EL (cell line): Measurements from ENCODE around the gene KATNBL1.
"Not testable (repeated sequence)": the region's sequence is repeated elsewhere in the genome, so short reads cannot be mapped to it uniquely, and the experiment has no call there.

Source experiments
- DNase-seq: peaks from one replicate; pipeline ENCODE4 v3.0.0-alpha.2; 2016

The KATNBL1 gene

DNA sequence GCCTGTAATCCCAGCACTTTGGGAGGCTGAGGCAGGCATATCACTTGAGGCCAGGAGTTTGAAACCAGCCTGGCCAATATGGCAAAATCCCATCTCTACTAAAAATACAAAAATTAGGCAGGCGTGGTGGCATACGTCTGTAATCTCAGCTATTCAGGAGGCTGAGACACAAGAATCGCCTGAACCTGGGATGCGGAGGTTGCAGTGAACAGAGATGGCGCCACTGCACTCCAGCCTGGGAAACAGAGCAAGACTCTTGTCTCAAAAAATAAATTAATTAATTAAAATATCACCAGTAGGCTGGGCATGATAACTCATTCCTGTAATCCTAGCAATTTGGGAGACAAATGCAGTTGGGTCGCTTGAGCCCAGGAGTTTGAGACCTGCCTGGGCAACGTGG lies 16.6 kb downstream of the KATNBL1 start:
- not testable (repeated sequence) for DNase-seq

DNA sequence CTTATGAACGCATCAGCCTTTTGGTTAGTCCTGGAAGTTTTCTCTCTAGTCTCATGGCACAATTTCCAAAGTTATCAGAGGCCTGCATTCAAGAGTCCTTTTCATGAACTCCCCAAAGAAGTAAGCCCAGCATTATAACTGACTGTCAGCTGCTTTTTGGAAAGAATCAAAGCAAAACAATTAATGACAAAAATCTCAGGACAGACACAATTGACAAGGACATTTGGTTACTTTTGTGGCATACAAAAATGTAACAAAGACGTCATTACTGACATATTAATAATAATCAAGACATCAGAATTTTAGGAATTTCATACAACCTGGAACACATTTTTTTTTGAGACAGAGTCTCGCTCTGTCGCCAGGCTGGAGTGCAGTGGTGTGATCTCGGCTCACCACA lies 21.2 kb downstream of the KATNBL1 start:
- no peak for DNase-seq

DNA sequence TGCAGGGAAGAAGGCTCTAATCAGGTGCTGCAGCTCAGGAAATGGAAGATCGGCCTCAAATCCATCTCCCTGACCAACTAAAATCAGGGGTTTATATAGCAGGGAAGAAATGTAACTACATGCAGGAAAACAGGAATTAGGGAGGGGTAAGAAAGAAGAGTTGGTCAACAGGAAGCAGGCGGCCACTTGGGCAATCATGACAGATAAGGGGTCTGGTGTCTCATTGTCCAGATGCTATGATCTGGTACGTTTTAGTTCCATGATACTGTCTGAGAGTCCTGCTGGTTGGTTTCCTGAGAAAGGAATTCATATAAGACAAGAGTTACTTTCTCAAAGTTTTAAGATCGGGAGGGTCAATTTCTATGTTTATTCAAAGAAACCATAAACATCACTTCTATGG lies 24.2 kb downstream of the KATNBL1 start:
- no peak for DNase-seq

DNA sequence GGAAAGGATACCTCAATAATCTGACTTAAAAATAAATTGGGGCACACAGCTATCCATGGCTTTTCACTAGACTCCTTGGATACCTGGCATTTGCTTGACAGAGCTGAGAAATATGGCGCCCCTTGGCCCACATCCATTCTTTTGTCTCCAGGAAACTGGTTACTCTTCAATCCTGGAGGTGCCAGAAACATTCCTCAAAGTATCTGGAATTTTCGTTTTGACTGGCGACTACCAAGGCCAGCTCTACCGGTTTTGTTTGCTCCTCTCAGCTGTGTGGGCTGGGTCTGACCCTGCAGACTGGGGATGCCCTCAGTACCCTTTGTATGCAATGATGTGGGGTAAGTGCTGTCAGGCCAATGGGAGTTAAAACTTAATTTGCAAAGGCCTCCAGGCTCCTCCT lies 27.0 kb downstream of the KATNBL1 start:
- DNase-seq = no peak

DNA sequence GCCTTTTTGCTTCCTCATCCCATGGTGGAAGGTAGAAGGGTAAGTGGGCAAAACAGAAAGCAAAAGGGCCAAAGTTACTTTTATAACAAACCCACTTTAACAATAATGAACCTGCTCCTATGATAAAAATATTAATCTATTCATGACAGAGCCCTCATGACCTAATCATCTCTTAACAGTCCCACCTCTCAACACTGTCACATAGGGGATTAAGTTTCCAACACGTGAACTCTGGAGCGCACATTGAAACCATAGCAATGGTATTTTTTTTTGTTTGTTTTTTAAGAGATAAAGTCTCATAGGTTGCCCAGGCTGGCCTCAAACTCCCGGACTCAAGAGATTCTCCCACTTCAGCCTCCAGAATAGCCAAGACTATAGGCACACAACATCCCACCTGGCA lies 30.7 kb downstream of the KATNBL1 start:
- DNase-seq = no peak

DNA sequence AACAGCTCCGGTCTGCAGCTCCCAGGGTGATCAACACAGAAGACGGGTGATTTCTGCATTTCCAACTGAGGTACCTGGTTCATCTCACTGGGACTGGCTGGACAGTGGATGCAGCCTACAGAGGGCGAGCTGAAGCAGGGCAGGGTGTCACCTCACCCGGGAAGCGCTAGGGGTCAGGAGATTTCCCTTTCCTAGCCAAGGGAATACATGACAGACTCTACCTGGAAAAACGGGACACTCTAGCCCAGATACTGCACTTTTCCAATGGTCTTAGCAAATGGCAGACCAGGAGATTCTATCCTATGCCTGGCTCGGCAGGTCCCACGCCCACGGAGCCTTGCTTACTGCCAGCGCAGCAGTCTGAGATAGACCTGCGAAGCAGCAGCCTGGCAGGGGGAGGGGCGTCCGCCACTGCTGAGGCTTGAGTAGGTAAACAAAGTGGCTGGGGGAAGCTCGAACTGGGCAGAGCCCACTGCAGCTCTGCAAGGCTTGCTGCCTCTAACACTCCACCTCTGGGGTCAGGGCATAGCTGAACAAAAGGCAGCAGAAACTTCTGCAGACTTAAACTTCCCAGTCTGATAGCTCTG lies 43.8 kb downstream of the KATNBL1 start:
- DNase-seq = not testable (repeated sequence)

DNA sequence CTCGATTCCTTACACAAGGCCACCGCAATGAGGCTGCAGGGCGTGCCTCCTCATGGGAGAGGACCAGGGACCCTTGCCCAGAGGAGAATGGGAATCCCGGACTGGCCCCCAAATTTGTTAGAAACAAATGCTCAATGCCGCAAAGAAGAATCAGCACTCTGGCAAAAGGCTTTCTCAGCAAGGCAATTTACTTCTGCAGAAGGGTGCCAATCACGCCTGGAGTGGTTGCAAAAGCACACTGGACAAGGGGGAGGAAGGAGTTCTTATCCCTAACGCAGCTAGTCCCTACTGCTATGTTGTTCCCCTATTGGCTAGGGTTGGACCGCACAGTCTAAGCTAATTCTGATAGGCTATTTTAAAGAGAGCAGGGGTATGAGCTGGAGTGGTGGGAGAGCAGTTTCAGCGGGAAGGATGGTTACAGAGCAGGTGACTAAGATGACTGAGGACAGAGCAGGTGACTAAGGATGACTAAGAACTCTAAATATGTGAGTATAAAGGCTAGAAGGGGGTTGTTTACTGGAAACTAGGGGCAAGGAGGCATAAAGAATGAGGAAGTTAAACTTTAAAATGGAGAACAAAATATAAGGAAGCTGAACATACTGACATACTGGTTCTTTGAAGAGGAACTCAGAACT lies 48.5 kb downstream of the KATNBL1 start:
- no peak for DNase-seq

DNA sequence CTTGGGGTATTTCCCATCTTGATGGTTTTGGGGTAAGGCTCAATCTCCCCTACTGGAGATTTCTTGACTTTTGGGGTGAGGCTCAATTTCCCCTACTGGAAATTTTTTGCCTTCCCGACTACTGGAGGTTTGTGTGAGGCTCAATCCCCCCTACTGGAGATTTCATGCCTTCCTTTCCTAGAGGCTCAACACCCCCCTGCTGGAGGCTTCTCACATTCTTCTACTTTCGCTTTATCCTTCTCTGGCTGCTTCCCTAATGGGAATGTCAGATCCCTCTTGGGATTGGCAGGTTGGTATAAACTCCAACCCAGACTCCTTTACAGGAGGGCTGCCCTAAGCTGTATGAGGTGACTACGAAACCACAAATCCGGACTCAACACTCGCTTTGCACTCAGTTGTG lies 49.2 kb downstream of the KATNBL1 start:
- DNase-seq = no peak

DNA sequence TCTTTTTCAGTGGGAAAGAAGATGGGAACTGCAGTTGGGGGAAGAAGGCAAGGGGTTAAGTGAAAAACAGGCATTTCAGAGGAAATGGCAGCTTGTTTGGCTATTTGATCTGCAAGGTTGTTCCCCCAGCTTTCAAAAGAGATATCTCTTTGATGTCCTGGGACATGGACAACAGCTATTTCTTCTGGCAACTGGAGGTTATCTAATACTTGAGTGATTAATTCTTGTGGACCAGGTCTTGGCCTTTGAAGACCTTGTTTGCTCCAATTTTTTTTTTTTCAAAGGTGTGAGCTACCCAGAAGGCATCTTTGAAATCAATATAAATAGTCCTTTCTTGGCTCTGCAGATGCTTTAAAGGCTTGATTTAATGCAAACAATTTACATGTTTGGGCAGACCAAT lies 51.5 kb downstream of the KATNBL1 start:
- DNase-seq = no peak

DNA sequence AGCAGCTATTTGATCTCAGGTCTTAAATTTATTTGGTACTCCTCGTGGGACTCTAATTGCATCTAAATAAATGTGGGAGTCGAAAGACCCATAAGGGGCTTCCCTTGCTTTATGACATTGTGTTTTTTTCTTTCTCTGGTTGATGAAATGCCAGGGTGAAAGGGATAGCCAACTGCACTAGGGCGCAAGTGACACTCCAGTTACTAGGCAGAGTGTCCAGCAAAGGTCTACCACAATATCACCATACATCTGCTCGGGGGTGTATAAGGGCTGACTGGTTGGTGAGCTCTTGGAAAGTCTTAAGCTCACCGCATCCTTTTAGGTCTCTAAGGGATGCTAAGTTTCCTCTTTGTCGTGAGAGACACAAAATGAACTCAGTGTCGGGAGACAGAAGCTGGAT lies 54.0 kb downstream of the KATNBL1 start:
- DNase-seq = no peak

DNA sequence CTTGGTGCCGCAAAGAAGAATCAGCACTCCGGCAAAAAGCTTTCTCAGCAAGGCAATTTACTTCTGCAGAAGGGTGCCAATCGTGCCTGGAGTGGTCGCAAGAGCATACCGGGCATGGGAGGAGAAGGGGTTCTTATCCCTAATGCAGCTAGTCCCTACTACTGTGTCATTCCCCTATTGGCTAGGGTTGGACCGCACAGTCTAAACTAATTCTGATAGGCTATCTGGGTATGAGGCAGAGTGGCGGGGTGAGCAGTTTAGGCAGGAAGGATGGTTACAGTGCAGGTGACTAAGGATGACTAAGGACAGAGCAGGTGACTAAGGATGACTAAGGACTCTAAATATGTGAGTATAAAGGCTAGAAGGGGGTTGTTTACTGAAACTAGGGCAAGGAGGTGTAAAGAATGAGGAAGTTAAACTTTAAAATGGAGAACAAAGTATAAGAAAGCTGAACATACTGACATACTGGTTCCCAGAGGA lies 55.1 kb downstream of the KATNBL1 start:
- DNase-seq = peak; percentile 25

DNA sequence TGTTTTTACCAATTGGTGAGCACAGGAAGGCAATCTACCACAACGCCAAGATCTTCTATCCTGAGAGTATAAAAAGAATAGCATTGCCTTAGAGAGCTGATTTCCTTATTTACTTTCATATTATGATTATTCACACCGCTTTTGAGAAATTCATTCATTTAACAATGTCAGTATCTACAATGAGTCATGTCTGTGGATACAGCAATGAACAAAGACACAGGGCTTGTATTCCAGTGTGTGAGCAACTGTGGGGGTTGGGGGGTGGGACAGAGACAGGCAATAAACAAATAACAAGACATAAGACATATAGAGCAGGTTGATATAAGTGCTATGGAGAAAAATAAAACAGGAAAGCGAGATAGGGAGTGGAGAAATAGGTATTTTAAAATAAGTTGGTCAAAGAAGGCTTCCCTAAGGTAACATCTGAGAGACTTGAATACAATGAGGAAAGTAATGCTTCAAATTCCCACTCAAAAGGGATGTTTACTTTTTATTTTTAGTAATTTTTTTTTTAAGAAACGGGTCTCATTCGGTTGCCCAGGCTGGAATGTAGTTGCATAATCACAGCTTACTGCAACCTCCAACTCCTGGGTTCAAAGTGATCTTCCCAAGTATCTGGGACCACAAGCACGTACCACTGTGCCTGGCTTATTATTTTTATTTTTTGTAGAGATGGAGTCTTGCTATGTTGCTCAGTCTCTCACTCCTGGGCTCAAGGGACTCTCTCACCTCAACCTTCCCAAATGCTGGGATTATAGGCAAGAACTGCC lies 62.3 kb downstream of the KATNBL1 start:
- DNase-seq = peak; percentile 3

DNA sequence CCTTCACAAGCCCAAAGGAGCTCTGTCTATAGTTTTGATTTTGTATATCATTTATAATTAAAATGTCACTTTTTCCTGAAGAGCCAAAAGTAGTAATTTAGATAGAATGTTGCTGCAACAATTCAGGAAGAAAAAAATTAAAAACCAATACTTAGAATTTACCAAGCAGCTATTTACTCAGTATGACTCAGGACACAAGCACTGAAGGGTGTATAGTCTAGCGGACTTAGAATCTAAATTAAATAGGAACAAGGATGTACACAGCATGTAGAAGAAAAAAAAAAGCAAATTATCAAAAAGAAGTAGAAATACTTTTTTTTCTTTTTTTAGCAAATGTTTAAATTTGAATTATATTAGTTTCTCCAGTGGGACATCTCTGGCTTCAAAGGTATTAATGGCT lies 76.4 kb downstream of the KATNBL1 start:
- DNase-seq = no peak

DNA sequence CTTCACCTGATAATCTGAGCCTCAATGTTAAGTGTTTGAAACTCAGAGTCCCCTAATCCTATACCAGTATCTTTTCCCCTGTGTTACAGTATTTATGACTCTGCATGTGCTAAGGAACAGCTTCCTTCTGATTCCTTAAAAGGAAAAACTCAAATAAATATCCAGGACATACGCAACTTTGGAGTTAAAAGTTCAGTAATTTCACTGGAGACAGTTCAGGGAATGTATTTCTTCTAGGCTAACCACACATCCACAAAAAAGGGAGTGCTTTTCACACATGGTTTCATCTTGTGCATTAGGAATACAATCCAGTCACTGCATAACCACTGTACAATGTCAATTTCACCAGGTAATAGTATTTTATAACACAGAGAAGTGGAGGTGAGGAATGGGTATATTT lies 77.0 kb downstream of the KATNBL1 start:
- no peak for DNase-seq

DNA sequence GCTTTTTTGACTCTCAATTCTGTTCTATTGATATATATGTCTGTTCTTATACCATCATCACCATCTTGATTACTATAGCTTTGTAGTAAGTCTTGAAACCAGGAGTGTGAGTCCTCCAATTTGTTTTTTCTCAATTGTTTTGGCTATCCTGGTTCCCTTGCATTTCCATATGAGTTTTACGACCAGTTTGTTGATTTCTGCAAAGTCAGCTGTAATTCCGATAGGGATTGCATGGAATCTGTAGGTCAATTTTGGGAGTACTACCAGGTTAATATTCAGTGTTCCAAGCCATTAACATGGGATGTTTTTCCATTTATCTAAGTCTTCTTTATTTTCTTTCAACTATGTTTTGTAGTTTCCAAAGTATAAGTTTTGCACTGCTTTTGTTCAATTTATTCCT lies 81.0 kb downstream of the KATNBL1 start:
- no peak for DNase-seq

DNA sequence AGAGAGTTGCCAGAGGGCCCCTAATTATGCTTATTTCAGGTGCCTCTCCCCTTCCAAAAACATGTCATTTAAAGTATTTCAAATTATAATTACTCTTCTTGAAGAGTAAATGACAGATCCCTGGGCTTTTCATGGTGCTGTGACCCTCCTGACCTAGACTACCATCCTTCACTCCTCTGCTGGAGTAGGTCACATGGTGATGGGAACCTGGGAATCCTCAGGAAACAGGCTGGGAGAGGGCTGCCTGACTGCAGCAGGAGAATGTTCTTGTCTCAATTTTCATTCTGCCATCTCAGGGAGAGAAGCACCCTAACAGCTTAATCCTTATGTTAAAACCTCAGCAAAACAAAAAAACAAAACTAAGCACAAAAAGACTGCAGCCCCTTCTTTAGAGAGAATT lies 83.4 kb downstream of the KATNBL1 start:
- no peak for DNase-seq

DNA sequence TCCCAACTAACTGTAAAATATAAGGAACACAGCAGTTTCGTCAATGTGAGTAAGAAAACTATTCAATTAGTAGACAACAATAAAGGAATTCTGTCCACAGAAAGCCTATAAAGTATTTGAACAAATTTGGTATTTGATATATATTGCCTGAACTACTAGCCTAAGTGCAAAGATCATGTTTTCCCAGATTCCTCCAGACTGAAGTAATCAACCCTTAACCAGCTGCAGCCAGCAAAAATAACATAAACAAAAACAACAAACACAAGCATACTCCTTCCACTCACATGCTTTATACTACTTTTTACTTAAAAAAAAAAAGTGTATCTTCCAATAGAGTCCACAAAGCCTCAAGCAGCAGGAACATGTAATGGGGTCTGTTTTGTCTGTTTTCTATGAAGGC lies 84.0 kb downstream of the KATNBL1 start:
- no peak for DNase-seq

DNA sequence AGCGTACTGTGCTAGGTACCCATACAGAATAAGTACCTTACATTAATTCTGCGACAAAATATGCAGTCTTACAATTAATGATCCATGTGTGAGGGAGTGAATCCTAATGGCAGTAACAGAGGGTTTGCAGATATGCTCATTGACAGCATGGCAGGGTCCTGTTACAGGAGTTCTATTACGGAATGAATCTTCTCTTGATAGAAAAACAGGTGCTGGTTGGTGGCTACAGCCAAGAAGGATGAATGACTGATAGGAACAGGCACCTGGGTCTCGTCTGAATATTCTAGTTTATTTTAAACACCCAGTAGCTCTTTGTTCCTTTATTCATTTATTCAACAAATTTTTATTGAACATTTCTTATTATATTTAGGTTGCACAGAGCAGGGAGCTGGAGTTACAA lies 85.2 kb downstream of the KATNBL1 start:
- DNase-seq = no peak

DNA sequence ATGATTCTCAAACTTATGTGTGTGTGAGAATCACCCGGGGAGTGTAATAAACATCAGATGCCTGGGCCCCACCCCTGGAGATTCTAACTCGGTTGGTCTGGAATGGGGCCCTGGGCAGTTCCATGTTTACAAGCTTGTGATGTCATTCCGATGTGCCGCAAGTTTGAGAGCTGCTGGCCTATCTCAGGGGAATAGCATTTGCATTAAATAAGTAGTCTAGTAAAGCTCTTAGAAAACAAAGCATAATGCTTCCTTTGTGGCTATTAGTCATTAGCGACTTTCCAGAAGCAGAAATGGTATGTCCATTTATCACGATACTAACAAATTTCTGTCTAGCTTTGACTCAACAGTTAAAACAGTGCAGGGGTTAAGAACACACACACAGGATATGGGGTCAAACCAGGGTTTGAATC lies 87.1 kb downstream of the KATNBL1 start:
- DNase-seq = peak; percentile 95

DNA sequence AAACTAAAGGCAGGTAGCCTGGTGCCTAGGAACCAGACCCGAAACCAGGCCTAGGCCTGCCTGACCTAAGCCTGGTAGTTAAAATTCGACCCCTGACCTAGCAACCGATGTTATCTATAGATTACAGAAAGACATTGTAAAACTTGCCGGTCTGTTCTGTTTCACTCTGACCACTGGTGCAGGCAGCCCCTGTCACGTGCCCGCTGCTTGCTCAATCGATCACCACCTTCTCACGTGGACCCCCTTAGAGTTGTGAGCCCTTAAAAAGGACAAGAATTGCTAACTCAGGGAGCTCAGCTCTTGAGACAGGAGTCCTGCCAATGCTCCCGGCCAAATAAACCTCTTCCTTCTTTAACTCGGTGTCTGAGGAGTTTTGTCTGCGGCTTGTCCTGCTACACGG lies 88.1 kb downstream of the KATNBL1 start:
- DNase-seq = not testable (repeated sequence)

DNA sequence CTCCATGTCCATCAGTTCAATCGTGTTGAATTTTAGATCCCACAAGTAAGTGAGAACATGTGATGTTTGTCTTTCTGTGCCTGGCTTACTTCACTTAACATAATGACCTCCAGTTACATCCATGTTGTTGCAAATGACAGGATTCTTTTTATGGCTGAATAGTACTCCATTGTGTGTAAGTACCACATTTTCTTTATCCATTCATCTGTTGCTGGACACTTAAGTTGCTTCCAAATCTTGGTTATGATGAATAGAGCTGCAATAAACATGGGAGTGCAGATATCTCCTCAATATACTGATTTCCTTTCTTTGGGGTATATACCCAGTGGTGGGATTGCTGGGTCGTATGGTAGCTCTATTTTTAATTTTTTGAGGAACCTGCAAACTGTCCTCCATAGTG lies 89.5 kb downstream of the KATNBL1 start:
- DNase-seq = not testable (repeated sequence)

DNA sequence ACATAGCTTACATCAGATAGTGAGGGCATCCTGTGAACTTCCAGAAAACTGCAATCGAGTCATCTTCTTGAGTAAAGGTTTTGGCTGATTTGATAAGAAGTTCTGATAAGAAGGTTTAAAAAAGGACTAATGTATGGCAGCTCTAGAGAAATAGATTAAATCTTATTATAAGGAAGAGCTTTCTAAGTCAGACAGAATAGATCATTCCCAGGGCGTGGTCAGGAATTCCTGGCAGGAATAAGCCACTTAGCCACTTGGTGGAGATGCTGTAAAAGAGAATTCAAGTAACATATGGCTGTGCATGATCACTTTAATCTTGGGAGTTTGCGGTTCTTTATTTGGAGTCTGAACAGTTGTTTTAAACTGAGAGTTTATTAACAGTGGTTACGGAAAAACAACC lies 90.6 kb downstream of the KATNBL1 start:
- peak; percentile 41 for DNase-seq

DNA sequence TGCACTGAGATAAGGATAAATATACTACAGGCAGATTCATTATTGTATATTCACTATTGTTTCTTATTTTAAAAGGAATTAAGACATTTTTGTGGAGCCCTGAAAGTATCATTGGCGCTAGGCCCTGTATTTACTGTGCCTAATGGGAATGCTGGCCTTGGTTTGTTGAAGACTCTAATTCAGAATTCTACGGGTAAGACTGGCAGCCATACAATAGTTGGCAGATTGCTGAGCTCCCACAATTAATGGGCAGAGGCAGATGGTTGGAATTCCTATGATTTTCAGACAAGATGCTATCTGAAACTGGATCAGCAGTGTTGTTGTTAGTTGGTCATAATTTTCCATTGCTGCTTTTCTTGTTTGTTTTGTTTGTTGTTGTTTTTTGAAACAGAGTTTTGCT lies 93.3 kb downstream of the KATNBL1 start:
- no peak for DNase-seq

DNA sequence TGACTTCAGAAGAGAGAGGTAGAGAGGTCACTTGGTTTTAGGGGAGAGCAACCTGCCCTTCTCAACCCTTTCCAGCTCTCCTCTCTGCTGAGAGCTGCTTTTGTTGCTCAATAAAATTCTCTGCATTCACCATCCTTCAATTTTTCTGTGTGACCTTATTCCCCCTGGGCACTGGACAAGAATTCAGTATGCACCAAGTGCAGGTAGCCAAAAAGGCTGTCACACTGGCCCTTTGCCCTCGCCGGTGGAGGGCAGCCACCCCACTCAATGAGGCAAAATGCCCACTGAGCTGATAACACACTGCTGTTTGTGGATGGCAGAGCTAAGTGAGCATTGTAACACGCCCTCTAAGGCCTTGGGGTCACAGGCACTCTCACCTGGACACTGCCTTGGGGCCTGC lies 95.2 kb downstream of the KATNBL1 start:
- no peak for DNase-seq
